MCF 10A (cell line): ENCODE results near the gene PEBP1. TPM values are rescaled to one million over a fixed set of nuclear protein-coding genes. Genes with fewer than 3 reads are reported as not detected.

Experiments
- BruUV-seq: library from RNA; stranded (reverse); fragments of 400-500 nt; replicated peaks from 2 replicates; lab custom pipeline; 2021; lab: Mats Ljungman, UMichigan
- CTCF ChIA-PET: fragments of 300-600 bp; sonication (Branson Sonifier 250); formaldehyde crosslinking; extraction: SDS; loops from one replicate; lab custom pipeline; 2021; ENCODE audit warnings: antibody characterized with exemption, inconsistent platforms; lab: Yijun Ruan, JAX
- POLR2A ChIA-PET: fragments of 300-600, 350-650 bp; sonication (Branson Sonifier 250); formaldehyde crosslinking; extraction: SDS; loops from one replicate; lab custom pipeline; 2020; ENCODE audit warnings: antibody characterized with exemption, inconsistent platforms; lab: Yijun Ruan, JAX
- DNase-seq: peaks from one replicate; pipeline ENCODE4 v3.0.0-alpha.2; 2018; ENCODE audit not compliant: unreplicated experiment
- H3K27ac Mint-ChIP-seq: one replicate; pipeline ENCODE4 v1.8.0; 2022; ENCODE audit warnings: mild to moderate bottlenecking, low read depth, mixed read lengths; ENCODE audit not compliant: unreplicated experiment
- H3K27me3 Mint-ChIP-seq: one replicate; pipeline ENCODE4 v1.8.0; 2022; ENCODE audit warnings: mixed read lengths; ENCODE audit not compliant: insufficient read depth, unreplicated experiment
- H3K36me3 Mint-ChIP-seq: one replicate; pipeline ENCODE4 v1.8.0; 2022; ENCODE audit warnings: mild to moderate bottlenecking, moderate library complexity, mixed read lengths; ENCODE audit not compliant: insufficient read depth, unreplicated experiment
- H3K4me1 Mint-ChIP-seq: one replicate; pipeline ENCODE4 v1.8.0; 2022; ENCODE audit warnings: mixed read lengths; ENCODE audit not compliant: insufficient read depth, unreplicated experiment
- H3K4me3 Mint-ChIP-seq: one replicate; pipeline ENCODE4 v1.8.0; 2022; ENCODE audit warnings: mild to moderate bottlenecking, moderate library complexity, mixed read lengths; ENCODE audit not compliant: unreplicated experiment
- H3K9me3 Mint-ChIP-seq: one replicate; pipeline ENCODE4 v1.8.0; 2022; ENCODE audit warnings: mixed read lengths; ENCODE audit not compliant: unreplicated experiment
- CTCF ChIP-seq: fragments of 200-600 bp; IDR thresholded peaks from one replicate; pipeline ENCODE4 v1.8.0; 2022; ENCODE audit warnings: antibody characterized with exemption, mild to moderate bottlenecking; ENCODE audit not compliant: unreplicated experiment
- intact Hi-C: fragments of 100-400 bp; cut with micrococcal nuclease; formaldehyde crosslinking; loops from 2 replicates; pipeline ENCODE4 v1.14.1; 2022
- total RNA-seq: library from RNA; stranded (reverse); gene quantifications from 2 replicates; pipeline ENCODE4 v1.2.3, GENCODE V29; 2022

Gene PEBP1
- total RNA-seq, 1 experiment from 2014 or later: 117 TPM

- intact Hi-C loops: loop anchor here (2.0 kb wide), 1 partner anchor 256 kb away; the partner anchor contains the start of gene SUDS3
- Mint-ChIP-seq H3K4me3 (no peak overlapping the region), H3K36me3 (peaks cover 5% of the 10 kb centered on the region), H3K4me1 (peaks cover 5% of the 10 kb centered on the region), H3K9me3 (no peaks in the 10 kb centered on the region), H3K27ac (peak overlapping the region; percentile 32), H3K27me3 (no peaks in the 10 kb centered on the region)
- POLR2A ChIA-PET: interaction anchor here (0.6 to 2.2 kb wide), 8 partner anchors 11 to 255 kb away, joined by 3 to 15 read pairs (median 3); partner anchors contain the start of gene PEBP1
- TSS peak; percentile 79 for BruUV-seq
- peak; percentile 78 for DNase-seq
- CTCF ChIA-PET: interaction anchor here (0.6 to 6.0 kb wide), 26 partner anchors 8 to 1475 kb away, joined by 3 to 53 read pairs (median 4); partner anchors contain the start of genes PEBP1, SUDS3, TAOK3 and VSIG10
- TF ChIP-seq CTCF: peak; percentile 78
These were observed 15.2 kb upstream of the PEBP1 start for GRCh38 chr12:118120579-118121363.

- no peak for TF ChIP-seq CTCF
These were observed 13.7 kb upstream of the PEBP1 start for GRCh38 chr12:118122264-118122663.

GRCh38 chr12:118124333-118124874, 11.5 kb upstream of the PEBP1 start:
- Mint-ChIP-seq H3K4me3 (no peak overlapping the region), H3K36me3 (peaks cover 5% of the 10 kb centered on the region), H3K9me3 (no peaks in the 10 kb centered on the region), H3K27me3 (no peaks in the 10 kb centered on the region), H3K27ac (no peak overlapping the region), H3K4me1 (no peaks in the 10 kb centered on the region)
- ChIA-PET POLR2A (interaction anchor here (1.5 kb wide), 1 partner anchor 11 kb away, joined by 4 read pairs; the partner anchor contains the start of gene PEBP1), CTCF (interaction anchor here (0.9 kb wide), 1 partner anchor 251 kb away, joined by 4 read pairs; no protein-coding TSS in a partner anchor)
- no peak for TF ChIP-seq CTCF
- intact Hi-C loops: no loop called here
- no TSS peak for BruUV-seq
- no peak for DNase-seq

More at GRCh38 chr12:118122264-118122663, 13.7 kb upstream of the PEBP1 start:
- intact Hi-C loops: no loop called here
- Mint-ChIP-seq H3K27ac (no peak overlapping the region), H3K27me3 (no peaks in the 10 kb centered on the region), H3K4me3 (no peak overlapping the region), H3K9me3 (no peaks in the 10 kb centered on the region), H3K36me3 (peaks cover 5% of the 10 kb centered on the region), H3K4me1 (no peaks in the 10 kb centered on the region)
- POLR2A ChIA-PET: interaction anchor here (1.4 to 1.8 kb wide), 2 partner anchors 14 to 254 kb away, joined by 3 to 4 read pairs; partner anchors contain the start of gene PEBP1
- DNase-seq: no peak
- no TSS peak for BruUV-seq
- CTCF ChIA-PET: interaction anchor here (0.6 to 6.0 kb wide), 8 partner anchors 8 to 265 kb away, joined by 3 to 53 read pairs (median 6); partner anchors contain the start of gene SUDS3

- POLR2A ChIA-PET: interaction anchor here (1.5 kb wide), 1 partner anchor 10 kb away, joined by 4 read pairs; the partner anchor contains the start of gene PEBP1
- Mint-ChIP-seq H3K27ac (no peak overlapping the region), H3K27me3 (no peaks in the 10 kb centered on the region), H3K4me1 (no peaks in the 10 kb centered on the region), H3K4me3 (no peak overlapping the region), H3K9me3 (no peaks in the 10 kb centered on the region), H3K36me3 (peaks cover 5% of the 10 kb centered on the region)
- intact Hi-C loops: no loop called here
- no TSS peak for BruUV-seq
- CTCF ChIA-PET: interaction anchor here (0.6 kb wide), 1 partner anchor 276 kb away, joined by 3 read pairs; no protein-coding TSS in a partner anchor
- DNase-seq: no peak
- TF ChIP-seq CTCF: no peak
These were observed 10.2 kb upstream of the PEBP1 start for GRCh38 chr12:118125743-118126118.
